Measurements from ENCODE around the gene PAPLN. TPM values are rescaled to one million over a fixed set of nuclear protein-coding genes. Genes with fewer than 3 reads are reported as not detected.

Gene PAPLN
- total and polyA plus RNA-seq, 2 experiments from 2014 or later, result 2.8 to 13.2 TPM

GRCh38 chr14:73233564-73233963, 3.7 kb upstream of the PAPLN start (continued):
- TF ChIP-seq REST (IDR thresholded peaks at IDR 0.05; ENCODE audit: unreplicated experiment) (no peak), JUNB (IDR thresholded peaks at IDR 0.05; ENCODE audit: unreplicated experiment) (no peak), STAT1 (IDR thresholded peaks at IDR 0.05; ENCODE audit: unreplicated experiment) (no peak), ZNF331 (CRISPR knock-in tag; IDR thresholded peaks at IDR 0.05; ENCODE audit: low read depth) (no peak), EZH2phosphoT487 (IDR thresholded peaks at IDR 0.05; ENCODE audit: unreplicated experiment) (no peak)

GRCh38 chr14:73234029-73234428, 3.3 kb upstream of the PAPLN start:
- Histone ChIP-seq H4K20me1 (replicated peaks; ENCODE audit: insufficient read depth) (0 out of 2 replicates have a peak, but pooled peaks cover 1% of the 10 kb centered on the region), H3F3A (replicated peaks; ENCODE audit: low read depth) (peaks cover 30% of the 10 kb centered on the region), H3K4me2 (no peak overlapping the region), H3K36me3 (ENCODE audit: insufficient read depth) (no peaks in the 10 kb centered on the region), H3K4me1 (ENCODE audit: insufficient read depth) (peaks cover 58% of the 10 kb centered on the region), H3K27ac (ENCODE audit: low read depth) (no peak overlapping the region), H2AFZ (no peak overlapping the region), H3K27me3 (ENCODE audit: insufficient read depth) (peaks cover 35% of the 10 kb centered on the region), H3K4me3 (no peak overlapping the region), H3K79me2 (replicated peaks; ENCODE audit: insufficient read depth) (no peaks in the 10 kb centered on the region), H3K9me2 (ENCODE audit: insufficient read depth) (no peaks in the 10 kb centered on the region)
- Mint-ChIP-seq H3K9me3 (no peaks in the 10 kb centered on the region; the same call in 2 of the 3 replicates), H3K27me3 (ENCODE audit: insufficient read depth, low read depth, poor library complexity) (peaks cover 42% of the 10 kb centered on the region), H3K4me1 (peaks cover 62% of the 10 kb centered on the region), H3K4me3 (peak overlapping the region; percentile 12; the same call in 1 of the 3 replicates), H3K27ac (no peak overlapping the region), H3K36me3 (ENCODE audit: low read depth) (no peaks in the 10 kb centered on the region; the same call in 2 of the 3 replicates)
- no peak for ATAC-seq
- no peak for TF ChIP-seq REST (IDR thresholded peaks at IDR 0.05; ENCODE audit: unreplicated experiment)
- TF ChIP-seq POLR2AphosphoS5 (IDR thresholded peaks at IDR 0.05; ENCODE audit: low read depth), result no peak
- TF ChIP-seq CREB1 (CRISPR knock-in tag; IDR thresholded peaks at IDR 0.05; ENCODE audit: low read depth), result no peak
- TF ChIP-seq ZNF331 (CRISPR knock-in tag; IDR thresholded peaks at IDR 0.05; ENCODE audit: low read depth), result no peak
- TF ChIP-seq ETS1 (IDR thresholded peaks at IDR 0.05), result no peak
- no peak for TF ChIP-seq NANOG (IDR thresholded peaks at IDR 0.05; ENCODE audit: borderline replicate concordance)
- no peak for TF ChIP-seq EZH2 (IDR thresholded peaks at IDR 0.05; ENCODE audit: low read depth, unreplicated experiment)
- TF ChIP-seq CTCF (conservative IDR thresholded peaks at IDR 0.05; ENCODE audit: low read depth in 2 of 2), result no peak
- no peak for TF ChIP-seq JUNB (IDR thresholded peaks at IDR 0.05; ENCODE audit: unreplicated experiment)
- no peak for TF ChIP-seq EZH2phosphoT487 (IDR thresholded peaks at IDR 0.05; ENCODE audit: unreplicated experiment)
- DNase-seq (ENCODE audit: low spot score), result no peak

All from GM23338 (cell line).